HepG2 (cell line): ENCODE measurements around the gene SLC44A4. TPM values are rescaled to one million over a fixed set of nuclear protein-coding genes. Genes with fewer than 3 reads are reported as not detected.

Experiments
- BATF2 ChIP-seq: sonication (generic); formaldehyde crosslinking; IDR thresholded peaks from 2 replicates; pipeline ENCODE4 v1.8.0; 2022; ENCODE audit warnings: mild to moderate bottlenecking, missing genetic modification reagents, moderate library complexity
- FOXC1 ChIP-seq: sonication (generic); formaldehyde crosslinking; IDR thresholded peaks from 2 replicates; pipeline ENCODE4 v1.8.0; 2022; ENCODE audit warnings: mild to moderate bottlenecking, missing genetic modification reagents, borderline replicate concordance
- MED1 ChIP-seq: sonication (generic); formaldehyde crosslinking; IDR thresholded peaks from 2 replicates; pipeline ENCODE4 v1.4.0; 2020; ENCODE audit warnings: missing genetic modification reagents
- MXD4 ChIP-seq: IDR thresholded peaks from 2 replicates; pipeline ENCODE4 v1.6.1; 2016; ENCODE audit warnings: mild to moderate bottlenecking, missing biosample characterization, missing genetic modification reagents
- PHF8 ChIP-seq: sonication (generic); formaldehyde crosslinking; IDR thresholded peaks from 2 replicates; pipeline ENCODE4 v1.5.0; 2020; ENCODE audit warnings: missing genetic modification reagents
- PPARG ChIP-seq: conservative IDR thresholded peaks from 2 replicates; pipeline ENCODE4 v1.6.1; 2016; ENCODE audit warnings: missing biosample characterization, missing genetic modification reagents
- RARA ChIP-seq: IDR thresholded peaks from 2 replicates; pipeline ENCODE4 v1.6.1; 2016; ENCODE audit warnings: missing genetic modification reagents, missing compliant biosample characterization
- SOX13 ChIP-seq, 3 experiments: fragments of 450-650 bp in 1 of 3; sonication (generic) in 1 of 3; formaldehyde crosslinking in 1 of 3; IDR thresholded peaks in 2 of 3; conservative IDR thresholded peaks in 1 of 3; 2 replicates each; pipeline versions ENCODE4 v1.5.0 to v1.6.1; 2016 to 2020; ENCODE audit warnings: antibody characterized with exemption in 1 of 3, mild to moderate bottlenecking in 1 of 3, missing compliant biosample characterization in 1 of 3, missing genetic modification reagents in 1 of 3, moderate library complexity in 1 of 3
- SP5 ChIP-seq: IDR thresholded peaks from 2 replicates; pipeline ENCODE4 v1.6.1; 2016; ENCODE audit warnings: low read depth, borderline replicate concordance
- TFDP1 ChIP-seq: IDR thresholded peaks from 2 replicates; pipeline ENCODE4 v1.6.1; 2016; ENCODE audit warnings: missing compliant biosample characterization, missing genetic modification reagents, borderline replicate concordance
- ZNF10 ChIP-seq: sonication (generic); formaldehyde crosslinking; IDR thresholded peaks from 2 replicates; pipeline ENCODE4 v1.4.0; 2020; ENCODE audit warnings: mild to moderate bottlenecking, low read depth, missing genetic modification reagents, borderline replicate concordance
- ZNF441 ChIP-seq: sonication (generic); formaldehyde crosslinking; IDR thresholded peaks from 2 replicates; pipeline ENCODE4 v1.7.0; 2021; ENCODE audit warnings: missing genetic modification reagents, borderline replicate concordance
- ZNF503 ChIP-seq: sonication (generic); formaldehyde crosslinking; IDR thresholded peaks from 2 replicates; pipeline ENCODE4 v1.4.0; 2020; ENCODE audit warnings: missing genetic modification reagents
- polyA plus RNA-seq, 8 experiments: library from polyadenylated mRNA; depleted of rRNA in 3 of 8; stranded (reverse) in 7 of 8; unstranded in 1 of 8; fragments of >200 nt; fragmentation: Illumina TruSeq in 4 of 8; extraction: Trizol in 4 of 8; gene quantifications; 2 replicates each; pipeline versions ENCODE4 v1.2.1 to v1.2.3, GENCODE V29; 2011 to 2016; ENCODE audit warnings: low read depth in 4 of 8, missing spikeins in 1 of 8, mixed read lengths in 1 of 8; ENCODE audit not compliant: insufficient read depth in 1 of 8
- total RNA-seq, 5 experiments: library from RNA; depleted of rRNA; stranded (reverse); fragments of >200 nt; fragmentation: Illumina TruSeq; extraction: Trizol; gene quantifications; 2 replicates each; pipeline ENCODE4 v1.2.3, GENCODE V29; 2016; ENCODE audit warnings: low read depth in 1 of 5
- TF ChIP-seq, protein P1 (sequence below): sonication (generic); formaldehyde crosslinking; IDR thresholded peaks from 2 replicates; pipeline ENCODE4 v1.8.0; 2022; ENCODE audit warnings: low read depth, missing genetic modification reagents
- TF ChIP-seq, protein P2 (sequence below): IDR thresholded peaks from 2 replicates; pipeline ENCODE4 v1.4.0; 2020; ENCODE audit warnings: mild to moderate bottlenecking, missing genetic modification reagents
- TF ChIP-seq, protein P3 (sequence below): fragments of 450-650 bp; IDR thresholded peaks from 2 replicates; pipeline ENCODE4 v1.6.1; 2016

SLC44A4 gene
- total and polyA plus RNA-seq, 2 of the 13 experiments (the other 11 are each of a cell fraction or from before 2014, with no cell fraction given), result 3.5 to 5.9 TPM

GRCh38 chr6:31815025-31815838 lies 63.6 kb downstream of the SLC44A4 start, which contains the start of the genes HSPA1A and HSPA1L (continued):
- TF ChIP-seq, protein P1, sequence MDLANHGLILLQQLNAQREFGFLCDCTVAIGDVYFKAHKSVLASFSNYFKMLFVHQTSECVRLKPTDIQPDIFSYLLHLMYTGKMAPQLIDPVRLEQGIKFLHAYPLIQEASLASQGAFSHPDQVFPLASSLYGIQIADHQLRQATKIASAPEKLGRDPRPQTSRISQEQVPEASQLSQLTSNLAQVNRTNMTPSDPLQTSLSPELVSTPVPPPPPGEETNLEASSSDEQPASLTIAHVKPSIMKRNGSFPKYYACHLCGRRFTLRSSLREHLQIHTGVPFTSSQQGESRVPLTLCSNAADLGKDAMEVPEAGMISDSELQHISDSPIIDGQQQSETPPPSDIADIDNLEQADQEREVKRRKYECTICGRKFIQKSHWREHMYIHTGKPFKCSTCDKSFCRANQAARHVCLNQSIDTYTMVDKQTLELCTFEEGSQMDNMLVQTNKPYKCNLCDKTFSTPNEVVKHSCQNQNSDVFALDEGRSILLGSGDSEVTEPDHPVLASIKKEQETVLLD (CRISPR knock-in tag), result peak; percentile 41; the same call in 1 of the 2 replicates
- TF ChIP-seq TFDP1 (CRISPR knock-in tag), result 0 out of 2 replicates have a peak, but pooled peaks have one; percentile 25
- TF ChIP-seq PHF8 (CRISPR knock-in tag), result peak; percentile 48
- 0 out of 2 replicates have a peak, but pooled peaks have one; percentile 24 for TF ChIP-seq SP5 (CRISPR knock-in tag)
- TF ChIP-seq ZNF10 (CRISPR knock-in tag), result no peak
- TF ChIP-seq, protein P2, sequence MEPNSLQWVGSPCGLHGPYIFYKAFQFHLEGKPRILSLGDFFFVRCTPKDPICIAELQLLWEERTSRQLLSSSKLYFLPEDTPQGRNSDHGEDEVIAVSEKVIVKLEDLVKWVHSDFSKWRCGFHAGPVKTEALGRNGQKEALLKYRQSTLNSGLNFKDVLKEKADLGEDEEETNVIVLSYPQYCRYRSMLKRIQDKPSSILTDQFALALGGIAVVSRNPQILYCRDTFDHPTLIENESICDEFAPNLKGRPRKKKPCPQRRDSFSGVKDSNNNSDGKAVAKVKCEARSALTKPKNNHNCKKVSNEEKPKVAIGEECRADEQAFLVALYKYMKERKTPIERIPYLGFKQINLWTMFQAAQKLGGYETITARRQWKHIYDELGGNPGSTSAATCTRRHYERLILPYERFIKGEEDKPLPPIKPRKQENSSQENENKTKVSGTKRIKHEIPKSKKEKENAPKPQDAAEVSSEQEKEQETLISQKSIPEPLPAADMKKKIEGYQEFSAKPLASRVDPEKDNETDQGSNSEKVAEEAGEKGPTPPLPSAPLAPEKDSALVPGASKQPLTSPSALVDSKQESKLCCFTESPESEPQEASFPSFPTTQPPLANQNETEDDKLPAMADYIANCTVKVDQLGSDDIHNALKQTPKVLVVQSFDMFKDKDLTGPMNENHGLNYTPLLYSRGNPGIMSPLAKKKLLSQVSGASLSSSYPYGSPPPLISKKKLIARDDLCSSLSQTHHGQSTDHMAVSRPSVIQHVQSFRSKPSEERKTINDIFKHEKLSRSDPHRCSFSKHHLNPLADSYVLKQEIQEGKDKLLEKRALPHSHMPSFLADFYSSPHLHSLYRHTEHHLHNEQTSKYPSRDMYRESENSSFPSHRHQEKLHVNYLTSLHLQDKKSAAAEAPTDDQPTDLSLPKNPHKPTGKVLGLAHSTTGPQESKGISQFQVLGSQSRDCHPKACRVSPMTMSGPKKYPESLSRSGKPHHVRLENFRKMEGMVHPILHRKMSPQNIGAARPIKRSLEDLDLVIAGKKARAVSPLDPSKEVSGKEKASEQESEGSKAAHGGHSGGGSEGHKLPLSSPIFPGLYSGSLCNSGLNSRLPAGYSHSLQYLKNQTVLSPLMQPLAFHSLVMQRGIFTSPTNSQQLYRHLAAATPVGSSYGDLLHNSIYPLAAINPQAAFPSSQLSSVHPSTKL, result peak; percentile 38; the same call in 1 of the 2 replicates
- TF ChIP-seq MED1 (CRISPR knock-in tag), result peak; percentile 65
- peak; percentile 34; the same call in 1 of the 2 replicates for TF ChIP-seq ZNF441 (CRISPR knock-in tag)
- TF ChIP-seq PPARG (CRISPR knock-in tag), result 0 out of 2 replicates have a peak, but pooled peaks have one; percentile 40
- TF ChIP-seq, protein P3, sequence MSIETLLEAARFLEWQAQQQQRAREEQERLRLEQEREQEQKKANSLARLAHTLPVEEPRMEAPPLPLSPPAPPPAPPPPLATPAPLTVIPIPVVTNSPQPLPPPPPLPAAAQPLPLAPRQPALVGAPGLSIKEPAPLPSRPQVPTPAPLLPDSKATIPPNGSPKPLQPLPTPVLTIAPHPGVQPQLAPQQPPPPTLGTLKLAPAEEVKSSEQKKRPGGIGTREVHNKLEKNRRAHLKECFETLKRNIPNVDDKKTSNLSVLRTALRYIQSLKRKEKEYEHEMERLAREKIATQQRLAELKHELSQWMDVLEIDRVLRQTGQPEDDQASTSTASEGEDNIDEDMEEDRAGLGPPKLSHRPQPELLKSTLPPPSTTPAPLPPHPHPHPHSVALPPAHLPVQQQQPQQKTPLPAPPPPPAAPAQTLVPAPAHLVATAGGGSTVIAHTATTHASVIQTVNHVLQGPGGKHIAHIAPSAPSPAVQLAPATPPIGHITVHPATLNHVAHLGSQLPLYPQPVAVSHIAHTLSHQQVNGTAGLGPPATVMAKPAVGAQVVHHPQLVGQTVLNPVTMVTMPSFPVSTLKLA, result no peak
- 0 out of 2 replicates have a peak, but pooled peaks have one; percentile 39 for TF ChIP-seq SOX13 (IDR thresholded peaks at IDR 0.05)
- no peak for TF ChIP-seq SOX13 (CRISPR knock-in tag; conservative IDR thresholded peaks at IDR 0.05 in 1 of 2, IDR thresholded peaks at IDR 0.05 in 1 of 2)
- 0 out of 2 replicates have a peak, but pooled peaks have one; percentile 16 for TF ChIP-seq ZNF503
- TF ChIP-seq RARA (CRISPR knock-in tag), result peak; percentile 41; the same call in 1 of the 2 replicates
- TF ChIP-seq BATF2 (CRISPR knock-in tag), result 0 out of 2 replicates have a peak, but pooled peaks have one; percentile 64
- peak; percentile 37; the same call in 1 of the 2 replicates for TF ChIP-seq FOXC1 (CRISPR knock-in tag)
- peak; percentile 86 for TF ChIP-seq MXD4 (CRISPR knock-in tag)
